ENCODE measurements around the gene CCDC9. TPM values are rescaled to one million over a fixed set of nuclear protein-coding genes. Genes with fewer than 3 reads are reported as not detected.

CCDC9 gene
- total and polyA plus RNA-seq, 2 of the 8 experiments (the other 6 are each of a cell fraction or from before 2014, with no cell fraction given), result 3.7 to 29.8 TPM

DNA sequence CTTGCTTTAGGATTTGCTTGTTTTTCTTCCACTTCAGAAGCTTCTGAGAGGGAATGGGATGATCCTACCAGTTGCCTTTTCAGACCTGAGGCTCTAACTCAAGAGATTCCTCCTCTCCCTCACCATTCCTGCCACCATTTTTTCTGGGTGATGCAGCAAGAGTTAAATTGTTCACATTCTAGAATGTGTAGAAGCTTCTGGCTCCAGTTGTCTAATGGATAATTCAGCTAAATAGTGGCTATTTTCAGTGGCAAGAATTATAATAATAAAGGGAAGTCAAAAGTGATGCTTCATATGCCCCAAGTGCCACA lies 46.2 kb upstream of the CCDC9 start (continued):
- TF ChIP-seq, protein P1, sequence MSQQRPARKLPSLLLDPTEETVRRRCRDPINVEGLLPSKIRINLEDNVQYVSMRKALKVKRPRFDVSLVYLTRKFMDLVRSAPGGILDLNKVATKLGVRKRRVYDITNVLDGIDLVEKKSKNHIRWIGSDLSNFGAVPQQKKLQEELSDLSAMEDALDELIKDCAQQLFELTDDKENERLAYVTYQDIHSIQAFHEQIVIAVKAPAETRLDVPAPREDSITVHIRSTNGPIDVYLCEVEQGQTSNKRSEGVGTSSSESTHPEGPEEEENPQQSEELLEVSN (IDR thresholded peaks at IDR 0.05), result no peak

Data from H1 (cell line).